HCT116 (cell line): ENCODE measurements around the gene GNAT2. TPM values are rescaled to one million over a fixed set of nuclear protein-coding genes. Genes with fewer than 3 reads are reported as not detected.

Source experiments
- ATAC-seq: fragments of 200-7000 bp; cut with Tn5 transposase; 2 replicates; pipeline ENCODE4 v1.9.1; 2020; ENCODE audit warnings: mild to moderate bottlenecking, moderate library complexity
- BruUV-seq: library from RNA; stranded (reverse); fragments of 400-500 nt; replicated peaks from 2 replicates; lab custom pipeline; 2021; lab: Mats Ljungman, UMichigan
- CTCF ChIA-PET: fragments of 300-600 bp; sonication (Branson Sonifier 250); formaldehyde crosslinking; loops from one replicate; lab custom pipeline; 2021; ENCODE audit warnings: antibody characterized with exemption; lab: Charles Lee
- POLR2A ChIA-PET: fragments of 300-600, 350-600 bp; sonication (Branson Sonifier 250); formaldehyde crosslinking; loops from one replicate; lab custom pipeline; 2021; ENCODE audit warnings: antibody characterized with exemption; lab: Charles Lee
- RAD21 ChIA-PET, 2 experiments: fragments of 300-600 bp; sonication (Branson Sonifier 250); formaldehyde crosslinking; loops; one replicate each; lab custom pipeline; 2023; ENCODE audit warnings: low total read pairs in 2 of 2; ENCODE audit not compliant: uncharacterized antibody in 2 of 2, unreplicated experiment in 2 of 2, low non-redundant PET in 1 of 2; lab: Charles Lee
- DNase-seq: peaks from one replicate; pipeline ENCODE4 v3.0.0-alpha.2; 2010; ENCODE audit warnings: low read depth, low spot score
- H2AFZ ChIP-seq: fragments of 200-600 bp; shearing (Covaris generic), sonication (generic); 2 replicates; pipeline ENCODE4 v1.6.1; 2017; ENCODE audit warnings: low read depth, mixed run types, mixed read lengths, antibody characterized with exemption, low read length; ENCODE audit not compliant: poor library complexity, severe bottlenecking
- H3K27ac ChIP-seq: 2 replicates; pipeline ENCODE4 v1.5.1; 2012; ENCODE audit warnings: low read depth, low read length
- H3K27me3 ChIP-seq: fragments of 200-600 bp; sonication (generic); 2 replicates; pipeline ENCODE4 v1.6.1; 2016; ENCODE audit warnings: mixed run types, low read length, mixed read lengths; ENCODE audit not compliant: insufficient read depth
- H3K36me3 ChIP-seq, 2 experiments: fragments of 200-500 bp in 1 of 2; fragments of 200-600 bp in 1 of 2; sonication (Bioruptor generic) in 1 of 2; sonication (generic) in 1 of 2; 2 replicates each; pipeline versions ENCODE4 v1.5.1 to v1.6.1; 2014 to 2016; ENCODE audit warnings: low read length in 2 of 2, inconsistent platforms in 1 of 2, mixed read lengths in 1 of 2, mixed run types in 1 of 2; ENCODE audit not compliant: insufficient read depth in 2 of 2, control insufficient read depth in 1 of 2
- H3K4me1 ChIP-seq, 2 experiments: fragments of 200-600 bp in 1 of 2; sonication (generic) in 1 of 2; 2 replicates each; pipeline versions ENCODE4 v1.5.1 to v1.6.1; 2012 to 2017; ENCODE audit warnings: low read length in 2 of 2, inconsistent platforms in 1 of 2, mild to moderate bottlenecking in 1 of 2, mixed read lengths in 1 of 2, mixed run types in 1 of 2, moderate library complexity in 1 of 2; ENCODE audit not compliant: insufficient read depth in 2 of 2, control insufficient read depth in 1 of 2
- H3K4me2 ChIP-seq: fragments of 200-600 bp; sonication (generic); 2 replicates; pipeline ENCODE4 v1.6.1; 2017; ENCODE audit warnings: mixed run types, low read length, mixed read lengths
- H3K4me3 ChIP-seq, 2 experiments: fragments of 200-600 bp in 1 of 2; sonication (generic) in 1 of 2; replicated peaks in 1 of 2; 2 replicates each; pipeline ENCODE4 v1.5.1; 2011 to 2016; ENCODE audit warnings: low read length in 2 of 2, control low read depth in 1 of 2, low read depth in 1 of 2, mild to moderate bottlenecking in 1 of 2, mixed read lengths in 1 of 2, mixed run types in 1 of 2
- H3K79me2 ChIP-seq: fragments of 200-600 bp; sonication (generic); 2 replicates; pipeline ENCODE4 v1.6.1; 2017; ENCODE audit warnings: mild to moderate bottlenecking, mixed run types, low read length, moderate library complexity, mixed read lengths; ENCODE audit not compliant: insufficient read depth
- H3K9ac ChIP-seq: fragments of 200-600 bp; sonication (generic); 2 replicates; pipeline ENCODE4 v1.6.1; 2016; ENCODE audit warnings: low read length, mixed read lengths
- H3K9me2 ChIP-seq: fragments of 200-600 bp; sonication (generic), shearing (Covaris generic); 2 replicates; pipeline ENCODE4 v1.6.1; 2017; ENCODE audit warnings: mixed run types, mild to moderate bottlenecking, moderate library complexity; ENCODE audit not compliant: insufficient read depth
- H3K9me3 ChIP-seq, 2 experiments: fragments of 200-500 bp in 1 of 2; fragments of 200-600 bp in 1 of 2; sonication (Bioruptor generic) in 1 of 2; sonication (generic) in 1 of 2; 2 replicates each; pipeline ENCODE4 v1.6.1; 2014 to 2017; ENCODE audit warnings: low read length in 2 of 2, mixed read lengths in 2 of 2, inconsistent platforms in 1 of 2, low read depth in 1 of 2, mild to moderate bottlenecking in 1 of 2, mixed run types in 1 of 2, moderate library complexity in 1 of 2; ENCODE audit not compliant: control insufficient read depth in 1 of 2, insufficient read depth in 1 of 2
- H4K20me1 ChIP-seq: fragments of 200-600 bp; sonication (generic), shearing (Covaris generic); 2 replicates; pipeline ENCODE4 v1.6.1; 2017; ENCODE audit warnings: mixed run types, mild to moderate bottlenecking, moderate library complexity; ENCODE audit not compliant: insufficient read depth
- ATF3 ChIP-seq: IDR thresholded peaks from 2 replicates; pipeline ENCODE4 v1.6.1; 2012
- CEBPB ChIP-seq: IDR thresholded peaks from 2 replicates; pipeline ENCODE4 v1.6.1; 2012; ENCODE audit warnings: low read depth
- CTCF ChIP-seq, 3 experiments: fragments of 200-600 bp in 1 of 3; sonication (generic) in 1 of 3; IDR thresholded peaks in 2 of 3; conservative IDR thresholded peaks in 1 of 3; 2 replicates each; pipeline ENCODE4 v1.5.1; 2012 to 2017; ENCODE audit warnings: low read depth in 2 of 3, low read length in 2 of 3, antibody characterized with exemption in 1 of 3, borderline replicate concordance in 1 of 3, control low read depth in 1 of 3, mild to moderate bottlenecking in 1 of 3, mixed read lengths in 1 of 3, mixed run types in 1 of 3, moderate library complexity in 1 of 3; ENCODE audit not compliant: insufficient read depth in 1 of 3
- EGR1 ChIP-seq: IDR thresholded peaks from 2 replicates; pipeline ENCODE4 v1.6.1; 2012; ENCODE audit warnings: low read depth
- ELF1 ChIP-seq: IDR thresholded peaks from 2 replicates; pipeline ENCODE4 v1.6.1; 2012; ENCODE audit warnings: low read depth, borderline replicate concordance
- MAX ChIP-seq: IDR thresholded peaks from 2 replicates; pipeline ENCODE4 v1.6.1; 2012
- POLR2A ChIP-seq: IDR thresholded peaks from 2 replicates; pipeline ENCODE4 v1.7.0; 2011; ENCODE audit warnings: borderline replicate concordance; ENCODE audit not compliant: insufficient read depth, insufficient read length; ENCODE audit errors: extremely low read depth
- SIN3A ChIP-seq: IDR thresholded peaks from 2 replicates; pipeline ENCODE4 v1.6.1; 2012; ENCODE audit warnings: low read depth
- SRF ChIP-seq: IDR thresholded peaks from 2 replicates; pipeline ENCODE4 v1.6.1; 2012; ENCODE audit warnings: low read depth
- TCF7L2 ChIP-seq: IDR thresholded peaks from 2 replicates; pipeline ENCODE4 v1.7.0; 2011; ENCODE audit warnings: borderline replicate concordance, inconsistent platforms; ENCODE audit not compliant: insufficient read depth, insufficient read length; ENCODE audit errors: extremely low read depth
- YY1 ChIP-seq: IDR thresholded peaks from 2 replicates; pipeline ENCODE4 v1.6.1; 2011; ENCODE audit warnings: low read length, low read depth, moderate library complexity, mild to moderate bottlenecking; ENCODE audit not compliant: insufficient replicate concordance; ENCODE audit errors: extremely low read depth
- ZBTB33 ChIP-seq: IDR thresholded peaks from 2 replicates; pipeline ENCODE4 v1.6.1; 2011; ENCODE audit warnings: mild to moderate bottlenecking, low read length, moderate library complexity; ENCODE audit not compliant: insufficient replicate concordance; ENCODE audit errors: extremely low read depth
- ZFX ChIP-seq: fragments of 450-650 bp; IDR thresholded peaks from 2 replicates; pipeline ENCODE4 v1.6.1; 2017
- ZNF274 ChIP-seq: fragments of 200-500 bp; sonication (Bioruptor generic); IDR thresholded peaks from 2 replicates; pipeline ENCODE4 v1.6.1; 2014; ENCODE audit warnings: mild to moderate bottlenecking, low read depth, low read length, inconsistent platforms
- intact Hi-C: fragments of 100-400 bp; cut with micrococcal nuclease; formaldehyde crosslinking; loops from 2 replicates; pipeline ENCODE4 v1.10.0; 2022
- total RNA-seq: library from RNA; stranded (reverse); gene quantifications from one replicate; pipeline ENCODE4 v1.2.1, GENCODE V29; 2021; ENCODE audit not compliant: unreplicated experiment

Gene GNAT2
- total RNA-seq, 1 experiment from 2014 or later: 0.76 TPM

- H3K9me3 ChIP-seq: no peaks in the 10 kb centered on the region
- ATAC-seq: no peak
- POLR2A ChIA-PET: interaction anchor here (1.1 kb wide), 1 partner anchor 9 kb away, joined by 3 read pairs; no protein-coding TSS in a partner anchor
- H3K27me3 ChIP-seq: no peaks in the 10 kb centered on the region
- H3K9ac ChIP-seq: no peak overlapping the region
- no peaks in the 10 kb centered on the region for H3K36me3 ChIP-seq
- H3K9me2 ChIP-seq: no peaks in the 10 kb centered on the region
- H4K20me1 ChIP-seq: peaks cover 21% of the 10 kb centered on the region; the same call in 1 of the 2 replicates
- intact Hi-C loops: no loop called here
- H3K79me2 ChIP-seq: peaks cover 100% of the 10 kb centered on the region
- H2AFZ ChIP-seq: no peak overlapping the region
- no peak overlapping the region for H3K4me3 ChIP-seq
- no peak overlapping the region for H3K27ac ChIP-seq
- RAD21 ChIA-PET: no interaction called here
- H3K4me1 ChIP-seq: peaks cover 8 to 20% of the 10 kb centered on the region in 2 experiments; a peak in 3 of 4 replicates
- no peak for DNase-seq
- no peak for TF ChIP-seq ZFX
- TF ChIP-seq ELF1: no peak
- no peak for TF ChIP-seq CTCF (IDR thresholded peaks at IDR 0.05 in 2 of 3, conservative IDR thresholded peaks at IDR 0.05 in 1 of 3; ENCODE audit: borderline replicate concordance in 1 of 3, insufficient read depth in 1 of 3, low read depth in 2 of 3, low read length in 2 of 3)
- no peak for TF ChIP-seq CEBPB
- TF ChIP-seq EGR1: no peak
- TF ChIP-seq ZNF274: no peak
- TF ChIP-seq ZBTB33: no peak
- no peak for TF ChIP-seq SIN3A
- no peak for TF ChIP-seq SRF
- TF ChIP-seq MAX: no peak
- no peak for TF ChIP-seq ATF3
- no peak for TF ChIP-seq POLR2A
- TF ChIP-seq YY1: no peak
- TF ChIP-seq TCF7L2: no peak
- TF ChIP-seq, all 23 proteins: peak for 0
- no peak overlapping the region for H3K4me2 ChIP-seq
- CTCF ChIA-PET: interaction anchor here (1.2 kb wide), 1 partner anchor 419 kb away, joined by 3 read pairs; the partner anchor contains the start of gene AHCYL1
- BruUV-seq: no TSS peak
Measured at GRCh38 chr1:109565241-109565640, 54.2 kb downstream of the GNAT2 start.
